Measurements from ENCODE around the gene TENM4.

TENM4 gene

DNA sequence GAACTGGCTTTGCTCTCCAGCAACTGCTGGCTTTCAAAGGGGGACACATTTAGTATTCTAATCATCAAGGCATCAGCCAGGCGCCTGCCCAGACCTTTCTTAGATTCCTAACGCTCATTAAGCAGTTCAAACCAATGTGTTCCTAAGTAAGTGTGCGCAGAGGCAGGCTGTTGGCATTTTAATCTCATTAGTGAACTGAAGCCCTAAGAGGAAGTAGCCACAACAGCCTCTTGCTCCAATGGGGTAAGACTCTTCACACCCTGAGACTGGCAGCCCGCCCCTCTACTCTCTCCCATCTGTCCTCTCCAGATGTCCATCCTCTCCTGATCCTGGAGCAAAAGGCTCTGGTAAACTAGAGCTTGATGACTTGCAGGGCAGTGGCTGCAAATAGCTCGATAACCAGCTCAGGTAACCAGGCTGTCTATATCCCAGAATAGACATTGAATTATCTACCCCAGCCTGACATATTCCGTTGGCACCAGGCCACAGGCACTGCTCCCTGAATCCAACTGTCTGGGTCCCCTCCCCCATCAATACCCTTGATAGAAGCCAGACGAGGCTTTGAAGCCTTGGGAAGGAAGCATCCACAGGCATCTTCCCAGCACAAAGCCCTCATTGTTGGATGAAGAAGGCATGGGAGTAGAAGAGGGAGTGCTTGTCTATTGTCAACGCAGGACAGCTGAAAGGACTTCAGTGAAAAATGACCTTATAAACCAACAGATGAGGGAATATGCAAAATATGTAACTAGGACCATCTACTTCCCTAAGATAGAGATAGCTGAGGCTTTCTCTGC is 321.1 kb downstream of the TENM4 start:
- DNase-seq (ENCODE audit: low read depth) = peak; percentile 33

DNA sequence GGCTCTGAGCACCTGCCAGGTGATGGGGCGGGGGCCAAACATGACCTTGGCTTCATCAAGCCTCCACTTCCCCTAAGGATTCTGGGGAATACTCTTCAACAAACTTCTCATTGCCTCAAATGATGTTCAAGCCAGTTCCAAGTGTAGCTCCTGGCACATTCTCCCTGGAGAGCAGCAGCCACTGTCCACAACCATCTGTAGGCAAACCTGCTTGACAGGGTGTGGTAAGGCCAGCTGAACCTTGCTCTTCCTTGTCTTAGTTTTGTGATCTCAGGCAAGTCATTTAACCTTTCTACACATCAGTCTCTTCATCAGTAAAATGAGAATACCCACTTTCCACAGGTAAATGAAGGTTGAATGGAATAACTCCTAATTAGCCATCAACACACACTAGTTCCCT is 323.3 kb downstream of the TENM4 start:
- no peak for DNase-seq (ENCODE audit: low read depth)

DNA sequence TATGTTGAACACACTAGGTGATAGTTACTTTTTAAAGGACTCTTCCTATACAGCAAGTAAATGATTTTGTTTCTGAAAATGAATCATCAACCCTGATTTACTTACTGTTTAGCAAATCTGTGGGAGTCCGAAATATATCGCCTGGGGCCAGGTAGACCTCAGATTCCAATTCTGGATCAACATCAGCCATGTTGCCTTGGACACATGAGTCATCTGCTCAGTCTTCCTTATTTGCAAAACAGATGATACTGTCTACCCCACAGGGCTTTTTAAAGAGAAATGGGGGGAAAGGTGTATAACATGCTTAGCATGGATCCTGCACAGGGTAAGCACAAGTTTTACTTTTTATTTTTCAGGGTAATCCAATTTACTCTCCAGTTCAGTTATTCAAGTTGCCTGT is 324.2 kb downstream of the TENM4 start:
- DNase-seq (ENCODE audit: low read depth) = no peak

DNA sequence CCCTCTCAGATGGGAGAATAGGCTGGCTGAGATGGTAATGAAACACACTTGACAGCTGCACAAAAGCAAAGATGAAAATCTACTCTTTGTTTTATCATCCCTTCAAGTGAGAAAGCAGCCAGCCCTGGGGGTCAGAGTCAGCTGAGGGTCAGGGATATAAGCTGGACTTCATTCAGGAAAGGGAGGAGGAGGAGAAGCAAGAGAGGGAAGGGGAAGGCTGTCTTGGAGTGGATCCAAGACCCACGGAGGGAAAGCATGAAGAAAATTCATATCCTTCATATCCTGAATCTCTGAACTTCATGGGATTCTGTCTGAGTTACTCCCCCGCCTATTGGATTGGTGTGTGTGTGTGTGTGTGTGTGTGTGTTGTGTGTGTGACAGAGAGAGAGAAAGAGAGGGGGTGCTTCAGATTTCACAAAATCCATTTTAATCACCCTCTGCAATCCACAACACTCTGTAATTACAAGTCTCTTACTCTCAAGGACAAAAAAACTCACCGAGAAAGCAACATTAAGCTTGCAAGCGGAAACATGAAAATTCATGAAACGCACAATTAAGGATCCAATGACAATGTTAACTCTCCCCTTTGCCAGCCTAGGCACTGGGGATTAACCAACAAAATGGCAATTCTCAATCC is 327.7 kb downstream of the TENM4 start:
- peak; percentile 50 for DNase-seq (ENCODE audit: low read depth)

DNA sequence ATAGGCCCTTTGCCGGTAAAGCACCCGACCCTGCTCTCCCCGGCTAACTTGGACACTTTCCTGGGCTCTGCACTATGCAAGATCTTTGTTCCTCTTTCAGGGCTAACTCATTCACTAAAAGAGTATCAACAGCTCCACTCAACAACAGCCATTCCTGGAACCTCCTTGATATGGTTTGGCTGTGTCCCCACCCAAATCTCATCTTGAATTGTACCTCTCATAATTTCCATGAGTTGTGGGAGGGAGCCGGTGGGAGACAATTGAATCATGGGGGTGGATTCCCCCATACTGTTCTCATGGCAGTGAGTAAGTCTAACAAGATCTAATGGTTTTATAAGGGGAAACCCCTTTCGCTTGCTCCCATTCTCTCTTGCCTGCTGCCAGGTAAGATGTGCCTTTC is 330.0 kb downstream of the TENM4 start:
- no peak for DNase-seq (ENCODE audit: low read depth)

DNA sequence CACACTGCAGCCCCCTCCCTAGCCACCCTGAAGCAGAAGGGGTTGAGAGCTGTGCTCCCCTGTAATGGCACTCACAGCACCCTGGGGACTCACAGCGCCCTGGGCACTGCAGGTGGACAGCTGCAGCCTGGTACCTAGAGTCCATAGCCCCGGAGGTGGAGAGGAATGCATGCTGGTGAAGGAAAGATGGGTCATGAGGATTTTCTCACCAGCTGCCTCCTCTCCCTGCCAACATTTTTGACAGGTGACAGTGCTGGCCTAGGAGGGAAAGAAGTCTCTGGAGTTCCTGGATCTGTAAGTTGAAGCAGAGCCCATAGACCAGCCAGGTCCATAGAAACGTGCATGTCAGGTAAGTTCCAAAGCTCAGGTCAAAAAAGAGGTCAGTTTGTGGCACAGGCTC is 330.5 kb downstream of the TENM4 start:
- no peak for DNase-seq (ENCODE audit: low read depth)

DNA sequence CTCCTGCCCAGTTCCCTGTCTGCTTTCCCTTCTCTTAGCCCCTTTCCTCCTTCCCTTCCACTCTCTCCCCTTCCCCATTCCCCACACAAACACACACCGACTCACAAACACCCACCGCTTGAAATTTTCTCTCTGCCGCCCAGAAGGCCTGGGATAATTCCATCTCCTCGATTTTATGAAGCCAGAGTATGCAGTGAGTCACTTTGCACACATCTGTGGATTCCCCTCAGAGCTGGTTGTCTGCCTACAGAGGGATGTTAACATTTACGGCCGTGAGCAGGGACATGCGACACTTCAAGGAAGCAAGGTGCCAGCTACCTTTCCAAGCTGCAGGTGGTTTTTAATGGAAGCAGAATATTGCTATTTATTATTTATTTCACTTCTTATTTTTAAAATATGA is 332.0 kb downstream of the TENM4 start:
- DNase-seq (ENCODE audit: low read depth) = no peak

DNA sequence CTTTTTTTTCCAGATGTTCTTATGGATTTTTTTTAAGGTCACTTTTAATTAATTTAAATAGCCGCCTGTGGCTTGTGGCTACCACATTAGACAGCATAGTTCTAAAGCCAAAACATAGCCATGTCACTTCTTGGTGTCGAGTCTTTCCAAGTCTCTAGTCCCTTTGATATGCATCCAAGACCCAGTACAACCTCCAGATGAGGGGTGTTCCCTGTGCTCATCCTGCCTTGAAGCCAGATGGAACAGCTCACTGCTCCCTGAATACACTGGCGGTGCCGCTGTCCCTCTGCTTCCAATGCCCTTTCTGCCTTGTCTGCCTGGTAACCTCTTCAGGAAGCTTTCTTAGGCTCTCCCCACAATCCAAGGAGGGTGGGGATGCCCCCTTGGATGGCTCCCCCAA is 338.0 kb downstream of the TENM4 start:
- no peak for DNase-seq (ENCODE audit: low read depth)

DNA sequence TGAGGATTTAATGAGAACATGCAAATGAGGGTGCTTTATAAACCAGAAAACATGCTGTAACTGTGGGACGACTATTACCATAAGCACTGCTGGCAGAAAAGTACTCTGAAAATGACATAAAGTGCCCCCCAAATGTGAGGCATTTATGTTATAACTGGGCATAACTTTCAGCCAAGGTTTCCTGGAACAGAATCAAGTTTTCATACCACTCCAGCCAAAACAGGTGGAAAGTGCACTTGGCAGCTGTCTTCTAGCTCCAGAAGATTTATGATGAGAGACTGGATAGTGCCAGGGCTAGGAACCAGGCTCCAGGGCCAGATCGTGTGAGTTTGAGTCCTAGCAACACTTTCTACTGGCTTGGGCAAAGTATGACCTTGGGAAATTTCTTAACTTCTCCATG is 339.2 kb downstream of the TENM4 start:
- DNase-seq (ENCODE audit: low read depth) = no peak

DNA sequence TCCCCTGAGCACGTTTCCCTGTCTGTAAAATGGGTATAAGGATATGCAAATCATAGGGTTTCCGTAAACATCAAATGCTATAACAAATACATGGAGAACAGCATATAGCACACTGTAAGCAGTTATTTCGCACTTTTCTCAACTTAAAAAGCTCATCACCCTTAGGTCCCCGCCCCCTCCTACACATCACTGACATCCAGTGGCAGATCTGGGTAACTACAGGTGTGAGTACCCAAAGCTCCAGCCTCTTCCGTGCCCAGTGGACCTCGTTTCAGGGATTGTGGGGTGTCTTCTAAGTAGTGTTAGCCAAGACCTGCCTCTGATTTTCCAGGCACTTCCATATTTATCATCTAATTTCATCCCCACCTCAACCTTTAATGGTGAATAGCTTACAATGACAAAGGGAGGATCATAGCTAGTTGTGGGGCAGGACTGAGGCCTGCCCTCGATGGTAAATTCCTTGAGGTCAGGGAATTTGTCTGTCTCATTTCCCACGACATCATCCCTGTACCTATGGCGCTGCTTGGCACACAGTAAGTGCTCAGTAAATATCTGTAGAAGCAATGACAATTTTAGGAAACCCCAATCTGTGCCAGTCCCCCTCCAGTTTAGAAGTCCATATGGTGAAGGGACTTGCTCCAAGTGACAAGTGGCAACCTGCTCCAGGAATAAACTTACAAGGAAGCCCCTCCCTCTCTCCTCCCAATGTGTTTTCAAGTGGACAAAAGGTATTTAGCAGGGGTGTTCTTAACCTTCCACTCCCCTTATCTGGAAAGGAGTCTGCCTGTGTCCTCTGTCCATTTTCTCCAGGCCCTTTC is 340.5 kb downstream of the TENM4 start:
- peak; percentile 49 for DNase-seq (ENCODE audit: low read depth)

DNA sequence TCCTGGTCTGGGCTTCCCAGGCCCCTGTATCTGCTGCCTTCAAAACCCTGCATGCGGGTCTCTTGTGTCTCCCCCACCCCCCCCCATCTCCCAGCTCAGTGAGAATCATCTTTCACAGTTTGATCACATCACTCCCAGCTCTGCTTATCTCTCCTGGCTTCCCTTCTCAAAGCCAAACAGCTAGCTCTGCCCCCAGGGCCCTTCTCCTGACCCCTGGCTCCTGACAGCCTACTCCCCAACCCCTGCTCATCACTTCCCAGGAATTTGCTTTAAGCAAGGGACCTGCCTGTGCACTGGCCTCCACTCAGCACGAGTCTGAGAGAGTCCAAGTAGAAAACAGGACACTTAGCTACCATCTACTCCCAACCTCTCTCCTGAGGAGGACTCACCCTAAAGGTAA is 342.7 kb downstream of the TENM4 start:
- no peak for DNase-seq (ENCODE audit: low read depth)

DNA sequence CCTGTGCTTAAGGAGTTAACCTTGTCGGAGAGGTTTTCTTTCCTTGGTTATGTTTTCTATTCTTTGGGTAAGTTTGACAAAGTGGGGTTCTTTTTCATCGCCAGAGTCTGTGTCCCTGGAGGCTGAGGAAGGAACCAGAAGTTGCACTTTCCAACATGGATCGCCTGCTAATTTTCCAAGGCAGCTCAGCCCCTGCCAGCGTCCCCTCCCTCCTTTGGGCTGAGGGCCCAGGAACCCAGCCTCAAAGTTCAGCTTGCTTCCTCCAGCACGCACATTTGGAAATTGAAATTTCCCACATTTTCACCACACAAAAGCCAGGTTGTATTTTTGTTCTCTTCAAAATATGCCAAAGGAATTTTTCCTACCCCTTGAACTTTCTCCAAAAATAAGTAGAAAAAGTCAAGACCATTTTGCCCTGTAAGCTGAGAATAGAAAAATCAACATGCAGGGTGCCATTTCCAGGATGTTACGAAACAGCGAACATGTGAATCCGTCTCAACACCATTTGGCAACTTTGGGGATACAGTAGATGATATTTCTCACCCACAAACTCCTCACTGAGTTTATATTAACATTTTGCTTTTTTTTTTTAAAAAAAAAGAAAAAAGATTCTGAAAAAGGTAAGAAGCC is 343.5 kb downstream of the TENM4 start:
- no peak for DNase-seq (ENCODE audit: low read depth)

DNA sequence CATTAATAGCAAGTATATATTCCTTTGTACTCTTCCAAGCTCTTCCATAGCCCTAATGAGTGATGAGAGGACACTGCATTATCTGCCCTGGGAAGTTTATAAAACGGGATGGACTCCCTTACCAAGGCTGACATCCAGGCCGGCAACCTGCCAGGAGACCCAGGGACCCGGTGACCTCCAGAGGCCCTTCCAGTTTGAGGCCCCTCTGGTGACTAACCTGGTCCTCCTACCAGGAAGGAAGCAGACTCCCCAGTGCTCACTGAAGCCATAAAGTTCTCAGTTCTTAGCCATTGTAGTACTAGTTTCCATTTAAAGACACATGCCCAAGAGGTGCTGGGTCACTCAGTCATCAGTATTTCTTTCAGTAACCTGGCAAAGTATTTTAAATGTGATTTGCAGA is 345.4 kb downstream of the TENM4 start:
- DNase-seq (ENCODE audit: low read depth) = no peak

DNA sequence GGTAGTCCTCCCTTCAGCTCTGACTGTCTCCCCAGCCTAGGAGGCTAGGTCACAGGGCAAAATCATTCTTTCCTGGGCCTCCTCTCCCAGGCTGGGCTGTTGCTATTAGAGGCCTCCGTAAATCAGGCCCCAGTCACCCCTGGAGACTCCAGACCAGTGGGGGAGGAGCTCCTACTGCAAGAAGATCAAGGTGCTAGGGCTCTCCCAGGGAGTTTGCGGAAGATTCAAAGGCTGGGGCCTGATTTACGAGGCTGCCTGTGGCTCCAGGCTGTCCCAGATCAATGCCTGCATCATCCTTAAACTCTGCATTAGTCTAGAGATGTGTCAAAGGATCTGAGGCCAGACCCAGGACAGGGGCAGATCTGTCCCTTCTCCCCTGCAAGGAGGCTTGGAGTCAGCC is 346.2 kb downstream of the TENM4 start:
- DNase-seq (ENCODE audit: low read depth) = no peak

DNA sequence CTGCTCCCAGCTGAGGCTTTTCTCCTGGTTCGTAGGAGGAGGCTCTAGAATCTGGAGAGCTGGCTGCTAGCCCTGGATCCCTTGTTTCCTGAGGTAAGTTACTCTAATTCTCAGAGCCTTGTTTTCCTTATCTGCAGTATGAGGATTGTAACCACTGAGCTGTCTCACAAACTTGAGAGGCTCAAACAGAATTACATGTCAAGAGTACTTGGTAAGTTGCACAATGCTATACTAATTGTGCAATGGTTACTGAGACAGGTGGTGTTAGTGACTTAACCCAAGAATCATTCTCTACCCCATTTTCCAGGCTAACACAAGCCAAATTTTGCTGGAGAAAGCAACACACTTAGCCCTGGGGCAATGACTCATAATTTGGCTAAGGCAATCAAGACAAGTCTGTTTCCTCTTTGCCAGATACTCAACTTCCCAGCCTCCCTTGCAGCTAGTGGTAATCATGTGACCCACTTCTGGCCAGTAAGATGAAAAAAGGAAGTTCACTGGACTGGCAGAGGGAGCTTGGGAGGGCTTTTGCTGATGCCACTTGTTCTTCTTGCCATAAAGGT is 348.0 kb downstream of the TENM4 start:
- peak; percentile 100 for DNase-seq (ENCODE audit: low read depth)

DNA sequence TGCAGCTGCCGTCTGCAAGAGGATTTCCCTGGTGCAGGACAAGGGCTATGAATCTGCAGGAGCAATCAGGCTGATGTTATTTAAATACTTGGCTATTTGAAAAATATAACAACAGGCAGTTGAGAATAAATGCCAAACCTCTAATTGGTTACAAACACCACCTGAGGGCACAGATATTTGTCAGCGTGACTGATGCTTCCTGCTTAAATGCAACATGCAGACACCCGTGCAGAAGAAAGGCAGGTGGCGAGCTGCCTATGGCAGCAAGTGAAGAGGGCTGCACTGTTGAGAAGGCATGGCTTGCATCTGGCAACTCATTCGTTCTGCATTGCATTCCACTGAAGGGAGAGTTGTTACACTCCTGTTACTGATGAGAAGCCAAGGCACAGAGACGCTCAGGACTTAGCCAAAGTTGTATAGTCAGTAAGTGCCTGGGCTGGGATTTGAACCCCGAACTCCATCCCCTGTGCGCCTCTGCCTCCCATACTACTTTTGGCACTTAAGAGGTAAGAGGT is 350.6 kb downstream of the TENM4 start:
- DNase-seq (ENCODE audit: low read depth) = no peak

DNA sequence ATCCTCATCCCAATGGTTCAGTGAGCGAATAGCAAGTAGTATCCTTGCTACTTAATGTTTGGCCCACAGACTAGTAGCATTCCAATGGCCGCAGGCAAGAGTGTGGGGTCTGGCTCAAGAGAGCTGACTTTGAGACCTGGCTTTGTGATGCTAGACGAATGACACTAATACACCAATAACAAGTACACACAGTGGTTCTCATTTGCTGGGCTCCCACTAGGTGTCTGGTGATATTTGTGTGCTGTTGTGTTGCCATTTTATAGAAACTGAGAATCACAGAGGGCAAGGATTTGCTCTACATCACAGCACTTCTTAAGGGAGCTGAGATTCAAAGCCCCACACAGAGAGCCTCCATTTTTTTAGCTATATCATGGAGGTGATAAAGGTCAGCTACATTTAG is 351.2 kb downstream of the TENM4 start:
- no peak for DNase-seq (ENCODE audit: low read depth)

DNA sequence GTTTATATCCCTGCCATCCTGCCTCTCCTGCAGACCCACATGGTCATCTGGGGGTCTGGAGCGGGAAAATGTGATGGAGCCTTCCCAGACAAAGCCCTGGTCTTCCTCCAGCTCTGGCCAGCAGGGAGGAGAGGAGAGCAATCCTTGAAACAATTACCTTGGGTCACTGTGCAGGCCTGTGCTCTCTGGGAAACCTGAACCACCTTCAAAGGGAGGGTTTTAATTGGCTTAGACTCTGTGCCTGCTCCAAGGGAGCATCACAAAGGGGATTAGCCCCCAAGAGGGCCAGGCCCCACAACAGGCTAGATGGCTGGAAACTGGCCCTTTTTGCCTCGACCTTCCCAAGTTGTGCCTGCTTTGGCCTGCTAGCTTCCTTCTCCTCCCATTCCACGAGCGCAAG is 351.9 kb downstream of the TENM4 start:
- no peak for DNase-seq (ENCODE audit: low read depth)

DNA sequence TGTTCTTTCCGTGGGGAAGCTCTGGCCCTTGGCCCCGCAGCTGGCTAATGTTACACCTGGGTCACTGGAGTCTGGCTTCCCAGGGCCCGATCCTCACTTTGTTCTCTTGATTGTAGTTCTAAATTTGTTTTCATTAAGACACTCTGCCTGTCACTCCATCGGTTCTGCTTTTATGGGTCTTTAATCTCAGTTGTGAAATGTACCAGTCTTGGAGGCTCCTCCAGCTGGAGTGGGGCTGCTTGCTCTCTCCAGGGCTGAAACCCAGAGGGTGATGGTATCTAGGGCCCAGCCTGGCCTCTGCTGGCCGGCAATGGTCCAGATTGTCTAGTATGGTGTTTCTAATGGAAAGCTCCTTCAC is 352.9 kb downstream of the TENM4 start:
- DNase-seq (ENCODE audit: low read depth) = peak; percentile 54

DNA sequence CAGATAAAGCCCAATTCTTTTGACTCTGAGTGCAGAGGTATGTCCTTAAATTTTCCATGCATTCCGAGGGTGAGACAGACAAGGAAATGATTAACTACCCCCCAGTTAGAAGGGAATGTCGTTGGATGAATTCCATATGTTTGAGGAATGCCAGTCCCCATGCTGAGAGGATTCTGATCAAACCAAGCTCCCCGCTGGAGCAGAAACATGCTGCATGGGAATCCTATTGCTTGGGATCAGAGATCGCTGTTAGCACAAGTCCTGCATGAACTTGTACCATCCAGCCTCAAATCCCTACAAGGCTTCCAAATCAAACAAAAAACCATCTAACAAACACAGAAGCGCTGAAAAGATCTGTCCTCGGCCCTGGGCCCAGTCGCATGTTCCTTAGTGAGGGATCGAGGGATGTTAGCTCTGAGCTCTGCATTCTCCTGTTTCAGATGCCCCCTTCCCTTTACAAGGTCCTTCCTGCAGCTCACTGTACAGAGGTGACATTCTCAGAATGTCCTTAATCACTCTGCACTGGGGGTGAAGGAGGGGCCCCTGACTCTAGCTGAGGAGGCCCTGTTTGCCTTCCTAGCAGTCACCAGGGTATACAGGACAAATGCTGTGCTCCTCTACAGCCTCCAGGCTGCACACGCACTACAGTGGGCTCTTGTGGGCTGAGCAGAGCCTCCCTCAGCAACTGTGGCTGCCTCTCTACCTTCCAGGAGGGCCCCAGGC is 353.4 kb downstream of the TENM4 start:
- peak; percentile 51 for DNase-seq (ENCODE audit: low read depth)

DNA sequence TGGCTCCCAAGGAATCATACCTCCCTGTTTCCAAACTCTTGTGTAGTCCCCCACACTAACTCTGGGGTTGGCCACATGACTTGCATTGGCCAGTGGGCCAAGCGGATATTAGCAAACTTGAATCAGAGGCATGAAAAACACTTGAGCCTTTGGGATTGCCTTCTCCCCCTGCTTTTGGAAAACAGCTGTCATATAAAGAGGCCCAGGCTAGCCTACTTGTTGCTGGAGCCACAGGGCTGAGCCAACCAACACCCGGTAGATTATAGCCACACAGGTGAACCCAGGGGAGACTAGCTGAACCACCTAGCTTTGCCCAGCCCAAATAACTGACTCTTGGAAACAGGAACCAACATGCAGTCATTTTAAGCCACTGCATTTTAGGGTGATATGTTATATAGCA is 354.8 kb downstream of the TENM4 start:
- no peak for DNase-seq (ENCODE audit: low read depth)

Data from amniotic epithelial cell (primary cell).